GM20000 (cell line): ENCODE data around the gene RNF40.
"Not testable (repeated sequence)": the region's sequence is repeated elsewhere in the genome, so short reads cannot be mapped to it uniquely, and the experiment has no call there.

Source experiments
- DNase-seq: peaks from one replicate; pipeline ENCODE4 v3.0.0; 2012; ENCODE audit warnings: low spot score
- TF ChIP-seq, protein P1 (sequence below): IDR thresholded peaks from 2 replicates; pipeline ENCODE4 v1.5.1; 2012; ENCODE audit warnings: mild to moderate bottlenecking, control low read depth; ENCODE audit errors: extremely low read depth, missing control alignments

Gene RNF40

DNA sequence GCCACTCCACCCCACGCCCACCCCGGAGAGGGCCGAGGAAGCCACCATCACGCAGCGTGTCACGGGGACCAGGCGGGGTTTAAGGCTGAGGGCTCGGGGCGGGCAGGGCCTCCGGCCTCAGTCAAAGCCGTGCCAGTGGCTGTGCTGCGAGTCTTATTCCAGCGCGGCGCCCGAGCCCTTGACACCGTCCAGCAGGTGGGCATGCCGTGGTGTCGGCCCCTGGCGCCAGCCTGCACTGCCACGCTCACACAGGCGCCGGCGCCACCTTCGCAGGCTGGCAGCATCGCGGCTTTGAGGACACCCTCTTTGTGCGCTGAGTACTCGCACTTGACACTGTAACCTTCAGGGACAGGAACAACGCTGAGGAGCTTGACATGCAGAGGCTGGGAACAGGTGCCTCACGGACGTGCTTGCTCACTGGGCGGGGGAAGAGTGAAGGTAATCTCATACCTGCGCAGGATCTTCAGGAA, 58.9 kb downstream of the RNF40 start:
- TF ChIP-seq, protein P1, sequence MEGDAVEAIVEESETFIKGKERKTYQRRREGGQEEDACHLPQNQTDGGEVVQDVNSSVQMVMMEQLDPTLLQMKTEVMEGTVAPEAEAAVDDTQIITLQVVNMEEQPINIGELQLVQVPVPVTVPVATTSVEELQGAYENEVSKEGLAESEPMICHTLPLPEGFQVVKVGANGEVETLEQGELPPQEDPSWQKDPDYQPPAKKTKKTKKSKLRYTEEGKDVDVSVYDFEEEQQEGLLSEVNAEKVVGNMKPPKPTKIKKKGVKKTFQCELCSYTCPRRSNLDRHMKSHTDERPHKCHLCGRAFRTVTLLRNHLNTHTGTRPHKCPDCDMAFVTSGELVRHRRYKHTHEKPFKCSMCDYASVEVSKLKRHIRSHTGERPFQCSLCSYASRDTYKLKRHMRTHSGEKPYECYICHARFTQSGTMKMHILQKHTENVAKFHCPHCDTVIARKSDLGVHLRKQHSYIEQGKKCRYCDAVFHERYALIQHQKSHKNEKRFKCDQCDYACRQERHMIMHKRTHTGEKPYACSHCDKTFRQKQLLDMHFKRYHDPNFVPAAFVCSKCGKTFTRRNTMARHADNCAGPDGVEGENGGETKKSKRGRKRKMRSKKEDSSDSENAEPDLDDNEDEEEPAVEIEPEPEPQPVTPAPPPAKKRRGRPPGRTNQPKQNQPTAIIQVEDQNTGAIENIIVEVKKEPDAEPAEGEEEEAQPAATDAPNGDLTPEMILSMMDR: no peak
- DNase-seq: no peak

DNA sequence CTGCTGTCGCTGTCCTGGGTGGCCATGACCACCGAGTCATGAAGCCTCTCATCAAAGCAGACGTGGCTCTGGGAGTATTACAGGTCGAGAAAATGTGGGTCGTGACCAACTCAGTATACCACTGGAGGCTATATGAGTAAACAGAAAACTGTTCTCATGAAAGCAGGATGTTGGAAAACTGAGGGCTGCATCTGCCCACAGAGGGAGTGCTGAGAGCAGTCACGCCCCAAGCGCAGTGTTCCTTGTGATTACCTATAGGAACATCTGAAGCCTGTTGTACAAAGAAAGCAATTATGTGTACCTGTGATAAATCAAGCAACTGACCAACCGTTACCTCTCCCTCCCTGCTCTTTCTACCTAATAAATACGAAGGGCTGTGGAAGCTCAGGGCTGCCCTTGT, 59.3 kb downstream of the RNF40 start:
- not testable (repeated sequence) for DNase-seq

DNA sequence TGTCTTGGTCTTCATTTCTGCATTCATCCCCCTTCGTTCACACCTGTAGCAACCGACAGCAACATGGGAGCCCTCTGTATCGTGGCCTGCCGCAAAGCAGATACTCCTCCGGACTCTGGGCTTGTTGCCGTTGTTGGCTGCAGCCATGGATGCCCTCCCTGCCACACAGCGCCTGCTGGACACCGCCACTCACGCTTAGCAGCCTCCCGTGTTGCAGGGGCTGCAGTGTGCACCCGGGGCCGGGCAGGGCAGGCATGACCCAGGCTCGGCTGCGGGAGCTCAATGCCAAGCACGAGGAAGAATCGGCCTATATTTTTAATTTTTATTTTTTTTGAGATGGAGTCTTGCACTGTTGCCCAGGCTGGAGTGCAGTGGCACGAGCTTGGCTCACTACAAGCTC, 59.8 kb downstream of the RNF40 start:
- TF ChIP-seq, protein P1: no peak
- no peak for DNase-seq
